ENCODE results near the gene TRO.

TRO gene

DNA sequence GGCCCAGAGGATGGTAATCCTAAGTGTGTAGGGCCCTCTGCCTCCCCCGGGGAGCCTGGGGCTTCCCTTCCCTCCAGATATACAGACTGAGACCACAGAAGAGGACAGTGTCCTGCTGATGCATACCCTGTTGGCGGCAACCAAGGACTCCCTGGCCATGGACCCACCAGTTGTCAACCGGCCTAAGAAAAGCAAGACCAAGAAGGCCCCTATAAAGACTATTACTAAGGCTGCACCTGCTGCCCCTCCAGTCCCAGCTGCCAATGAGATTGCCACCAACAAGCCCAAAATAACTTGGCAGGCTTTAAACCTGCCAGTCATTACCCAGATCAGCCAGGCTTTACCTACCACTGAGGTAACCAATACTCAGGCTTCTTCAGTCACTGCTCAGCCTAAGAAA, 1.9 kb downstream of the TRO start:
- H3K4me3 ChIP-seq (ENCODE audit: low read length): no peak overlapping the region
- TF ChIP-seq, protein P1, sequence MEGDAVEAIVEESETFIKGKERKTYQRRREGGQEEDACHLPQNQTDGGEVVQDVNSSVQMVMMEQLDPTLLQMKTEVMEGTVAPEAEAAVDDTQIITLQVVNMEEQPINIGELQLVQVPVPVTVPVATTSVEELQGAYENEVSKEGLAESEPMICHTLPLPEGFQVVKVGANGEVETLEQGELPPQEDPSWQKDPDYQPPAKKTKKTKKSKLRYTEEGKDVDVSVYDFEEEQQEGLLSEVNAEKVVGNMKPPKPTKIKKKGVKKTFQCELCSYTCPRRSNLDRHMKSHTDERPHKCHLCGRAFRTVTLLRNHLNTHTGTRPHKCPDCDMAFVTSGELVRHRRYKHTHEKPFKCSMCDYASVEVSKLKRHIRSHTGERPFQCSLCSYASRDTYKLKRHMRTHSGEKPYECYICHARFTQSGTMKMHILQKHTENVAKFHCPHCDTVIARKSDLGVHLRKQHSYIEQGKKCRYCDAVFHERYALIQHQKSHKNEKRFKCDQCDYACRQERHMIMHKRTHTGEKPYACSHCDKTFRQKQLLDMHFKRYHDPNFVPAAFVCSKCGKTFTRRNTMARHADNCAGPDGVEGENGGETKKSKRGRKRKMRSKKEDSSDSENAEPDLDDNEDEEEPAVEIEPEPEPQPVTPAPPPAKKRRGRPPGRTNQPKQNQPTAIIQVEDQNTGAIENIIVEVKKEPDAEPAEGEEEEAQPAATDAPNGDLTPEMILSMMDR (conservative IDR thresholded peaks at IDR 0.05; ENCODE audit: low read depth, low read length): no peak
- DNase-seq (ENCODE audit: low read depth): no peak

DNA sequence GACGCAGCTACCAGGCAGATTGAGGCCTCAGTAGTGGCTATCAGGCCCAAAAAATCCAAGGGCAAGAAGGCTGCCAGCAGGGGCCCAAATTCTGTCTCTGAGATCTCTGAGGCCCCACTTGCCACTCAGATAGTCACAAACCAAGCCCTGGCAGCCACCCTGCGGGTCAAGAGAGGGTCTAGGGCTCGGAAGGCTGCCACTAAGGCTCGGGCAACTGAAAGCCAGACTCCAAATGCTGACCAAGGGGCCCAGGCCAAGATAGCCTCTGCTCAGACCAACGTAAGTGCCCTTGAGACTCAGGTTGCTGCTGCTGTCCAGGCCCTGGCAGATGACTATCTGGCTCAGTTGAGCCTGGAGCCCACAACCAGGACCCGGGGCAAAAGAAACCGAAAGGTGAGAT, 2.8 kb downstream of the TRO start:
- TF ChIP-seq, protein P1 (conservative IDR thresholded peaks at IDR 0.05; ENCODE audit: low read depth, low read length): no peak
- H3K4me3 ChIP-seq (ENCODE audit: low read length): no peak overlapping the region
- DNase-seq (ENCODE audit: low read depth): no peak

DNA sequence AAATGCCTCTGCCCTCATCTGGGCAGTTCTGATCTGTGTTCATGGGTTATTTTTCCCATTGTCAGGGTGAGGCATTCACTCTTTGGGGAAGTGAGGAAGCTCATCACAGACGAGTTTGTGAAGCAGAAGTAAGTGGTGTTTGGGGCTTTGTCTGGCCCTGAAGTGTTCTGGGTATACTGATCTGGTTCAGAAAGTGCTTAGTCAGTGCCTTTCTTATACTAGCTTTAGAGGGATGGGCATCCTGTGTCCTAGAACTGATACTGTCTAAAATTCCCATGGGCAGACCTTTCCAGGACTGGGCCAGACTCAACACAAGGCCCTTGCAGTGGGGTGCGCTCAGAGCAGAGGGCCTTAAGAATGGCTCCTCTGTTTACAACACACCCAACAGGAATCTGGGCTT, 6.4 kb downstream of the TRO start:
- TF ChIP-seq, protein P1 (conservative IDR thresholded peaks at IDR 0.05; ENCODE audit: low read depth, low read length): no peak
- H3K4me3 ChIP-seq (ENCODE audit: low read length): no peak overlapping the region
- no peak for DNase-seq (ENCODE audit: low read depth)

DNA sequence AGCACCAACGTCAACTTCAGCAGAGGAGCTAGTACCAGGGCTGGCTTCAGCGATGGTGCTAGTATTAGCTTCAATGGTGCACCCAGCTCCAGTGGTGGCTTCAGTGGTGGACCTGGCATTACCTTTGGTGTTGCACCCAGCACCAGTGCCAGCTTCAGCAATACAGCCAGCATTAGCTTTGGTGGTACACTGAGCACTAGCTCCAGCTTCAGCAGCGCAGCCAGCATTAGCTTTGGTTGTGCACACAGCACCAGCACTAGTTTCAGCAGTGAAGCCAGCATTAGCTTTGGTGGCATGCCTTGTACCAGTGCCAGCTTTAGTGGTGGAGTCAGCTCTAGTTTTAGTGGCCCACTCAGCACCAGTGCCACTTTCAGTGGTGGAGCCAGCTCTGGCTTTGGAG, 8.3 kb downstream of the TRO start:
- TF ChIP-seq, protein P1 (conservative IDR thresholded peaks at IDR 0.05; ENCODE audit: low read depth, low read length): no peak
- no peak overlapping the region for H3K4me3 ChIP-seq (ENCODE audit: low read length)

DNA sequence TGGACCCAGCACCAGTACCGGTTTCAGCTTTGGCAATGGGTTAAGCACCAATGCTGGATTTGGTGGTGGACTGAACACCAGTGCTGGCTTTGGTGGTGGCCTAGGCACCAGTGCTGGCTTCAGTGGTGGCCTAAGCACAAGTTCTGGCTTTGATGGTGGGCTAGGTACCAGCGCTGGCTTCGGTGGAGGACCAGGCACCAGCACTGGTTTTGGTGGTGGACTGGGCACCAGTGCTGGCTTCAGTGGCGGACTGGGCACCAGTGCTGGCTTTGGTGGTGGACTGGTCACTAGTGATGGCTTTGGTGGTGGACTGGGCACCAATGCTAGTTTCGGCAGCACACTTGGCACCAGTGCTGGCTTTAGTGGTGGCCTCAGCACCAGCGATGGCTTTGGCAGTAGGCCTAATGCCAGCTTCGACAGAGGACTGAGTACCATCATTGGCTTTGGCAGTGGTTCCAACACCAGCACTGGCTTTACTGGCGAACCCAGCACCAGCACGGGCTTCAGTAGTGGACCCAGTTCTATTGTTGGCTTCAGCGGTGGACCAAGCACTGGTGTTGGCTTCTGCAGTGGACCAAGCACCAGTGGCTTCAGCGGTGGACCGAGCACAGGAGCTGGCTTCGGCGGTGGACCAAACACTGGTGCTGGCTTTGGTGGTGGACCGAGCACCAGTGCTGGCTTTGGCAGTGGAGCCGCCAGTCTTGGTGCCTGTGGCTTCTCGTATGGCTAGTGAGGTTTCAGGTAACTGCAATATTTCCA, 9.8 kb downstream of the TRO start:
- TF ChIP-seq, protein P1 (conservative IDR thresholded peaks at IDR 0.05; ENCODE audit: low read depth, low read length): no peak
- DNase-seq (ENCODE audit: low read depth): no peak
- H3K4me3 ChIP-seq (ENCODE audit: low read length): no peak overlapping the region

More for the DNA sequence above, 8.3 kb downstream of the TRO start:
- no peak for DNase-seq (ENCODE audit: low read depth)

DNA sequence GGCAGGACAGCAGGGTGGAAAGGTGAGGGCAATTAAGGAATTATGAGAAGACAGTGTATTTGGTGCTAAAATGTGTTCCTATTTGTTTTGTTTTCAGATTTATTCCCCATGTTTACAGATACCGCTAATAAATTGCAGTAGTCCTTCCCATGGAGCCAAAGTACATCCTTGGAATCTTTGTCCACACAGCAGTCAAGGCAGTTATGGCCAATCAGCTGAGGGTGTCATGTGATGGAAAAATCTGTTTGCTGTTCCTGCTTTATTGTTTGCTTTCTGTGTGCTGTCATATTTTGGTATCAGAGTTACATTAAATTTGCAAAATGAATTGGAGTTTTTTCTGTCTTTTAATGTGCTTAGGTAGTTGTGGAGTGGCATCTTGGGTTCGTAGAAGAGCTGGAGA, 10.5 kb downstream of the TRO start:
- TF ChIP-seq, protein P1 (conservative IDR thresholded peaks at IDR 0.05; ENCODE audit: low read depth, low read length): no peak
- no peak overlapping the region for H3K4me3 ChIP-seq (ENCODE audit: low read length)
- DNase-seq (ENCODE audit: low read depth): no peak

DNA sequence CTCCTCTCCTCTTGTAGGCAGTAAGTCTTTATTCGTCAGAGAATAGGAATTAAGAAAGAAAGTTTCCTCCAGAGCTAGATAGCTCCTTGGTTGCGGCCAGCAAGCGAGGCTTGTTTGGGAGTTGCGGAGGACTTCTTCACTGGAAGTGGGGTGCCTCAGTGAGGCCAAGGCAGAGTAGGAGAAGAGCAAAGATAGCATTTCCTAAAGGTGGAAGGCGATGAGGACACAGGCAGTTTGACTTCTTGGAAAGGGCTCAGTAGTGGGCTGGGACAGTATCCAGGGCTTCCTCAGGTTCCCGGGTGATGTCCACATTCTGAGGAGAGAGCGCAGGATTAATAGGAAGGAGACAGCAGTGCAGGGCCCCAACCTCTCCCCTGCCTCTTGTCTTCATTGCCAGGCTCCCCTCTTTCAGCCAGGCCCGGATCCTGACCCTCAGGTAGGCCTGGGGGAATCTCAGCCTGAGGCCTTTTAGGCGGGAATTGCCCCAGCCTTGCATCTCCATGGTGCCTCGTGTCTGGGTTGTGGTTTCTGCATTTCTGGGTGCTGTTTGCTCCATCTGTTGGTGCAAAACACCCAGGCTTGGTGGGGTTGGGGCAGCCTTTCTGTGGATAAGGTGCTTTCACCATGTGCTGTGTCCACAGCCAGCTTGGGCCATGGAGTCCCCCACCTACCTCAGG, 12.7 kb downstream of the TRO start:
- DNase-seq (ENCODE audit: low read depth): no peak
- H3K4me3 ChIP-seq (ENCODE audit: low read length): no peak overlapping the region
- TF ChIP-seq, protein P1 (conservative IDR thresholded peaks at IDR 0.05; ENCODE audit: low read depth, low read length): no peak
